ENCODE data around the gene CCL23.

GRCh38 chr17:36004594-36005108 is 13.1 kb downstream of the CCL23 start:
- TF ChIP-seq SUZ12 (IDR thresholded peaks at IDR 0.05; ENCODE audit: extremely low read depth, insufficient read depth, insufficient read length) = no peak
- no peak for TF ChIP-seq YY1 (IDR thresholded peaks at IDR 0.05; ENCODE audit: insufficient read depth, insufficient read length)
- no peak for TF ChIP-seq ZNF274 (IDR thresholded peaks at IDR 0.05; ENCODE audit: low read depth, low read length)

Data from NT2/D1 (cell line).